HG03025 (cell line): ENCODE results near the gene ARL6IP4.
A peak's percentile ranks its signal among the peaks of the same experiment; 100 is the strongest.

ENCODE experiments used
- ATAC-seq: cut with Tn5 transposase; IDR thresholded peaks from one replicate; pipeline ENCODE4 v1.9.1; 2021; ENCODE audit warnings: mild to moderate bottlenecking, moderate library complexity; ENCODE audit not compliant: unreplicated experiment, low FRiP score

Gene ARL6IP4

GRCh38 chr12:122958198-122958888 lies 22.1 kb upstream of the ARL6IP4 start:
- ATAC-seq = no peak

GRCh38 chr12:122959566-122960192 lies 20.8 kb upstream of the ARL6IP4 start:
- no peak for ATAC-seq

- no peak for ATAC-seq
Observed at GRCh38 chr12:122960193-122960569, 20.3 kb upstream of the ARL6IP4 start.

DNA sequence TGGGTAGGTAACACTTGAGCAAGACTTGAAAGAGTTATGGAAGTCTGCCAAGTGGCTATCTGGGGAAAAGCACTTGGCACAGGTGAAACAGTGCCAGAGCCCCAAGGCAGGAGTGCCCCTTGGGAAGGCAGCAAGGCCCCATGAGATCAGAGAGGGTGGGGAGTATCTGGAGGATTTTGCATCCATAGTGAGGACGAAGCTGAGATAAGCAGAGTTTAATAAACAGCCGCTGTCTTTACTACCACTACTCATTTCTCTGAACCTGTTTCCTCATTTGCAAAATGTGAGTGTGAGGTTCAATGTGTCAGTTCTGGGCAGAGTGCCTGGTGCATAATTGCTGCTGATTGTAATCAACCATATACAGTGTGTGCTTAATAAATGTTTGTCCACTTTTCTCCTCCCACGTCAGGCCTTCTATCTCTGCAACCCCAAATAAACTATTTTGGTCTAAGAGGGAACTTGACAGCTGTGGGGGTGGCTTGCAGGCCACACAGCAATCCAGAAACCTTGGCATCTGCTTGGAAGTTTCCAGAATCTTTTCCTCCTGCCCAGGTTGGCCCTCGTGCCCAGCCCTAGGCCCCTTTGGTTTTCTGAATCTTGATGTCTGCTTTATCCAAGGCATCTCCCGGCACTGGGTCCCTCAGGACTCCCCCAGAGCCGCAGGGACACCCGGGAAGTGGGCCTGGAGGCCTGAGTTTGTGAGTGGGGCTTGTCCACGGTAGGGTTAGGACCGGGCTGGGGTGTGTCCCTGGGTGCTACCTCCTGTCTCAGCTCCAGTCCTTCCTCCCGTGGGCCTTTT lies 18.8 kb upstream of the ARL6IP4 start:
- ATAC-seq = no peak

DNA sequence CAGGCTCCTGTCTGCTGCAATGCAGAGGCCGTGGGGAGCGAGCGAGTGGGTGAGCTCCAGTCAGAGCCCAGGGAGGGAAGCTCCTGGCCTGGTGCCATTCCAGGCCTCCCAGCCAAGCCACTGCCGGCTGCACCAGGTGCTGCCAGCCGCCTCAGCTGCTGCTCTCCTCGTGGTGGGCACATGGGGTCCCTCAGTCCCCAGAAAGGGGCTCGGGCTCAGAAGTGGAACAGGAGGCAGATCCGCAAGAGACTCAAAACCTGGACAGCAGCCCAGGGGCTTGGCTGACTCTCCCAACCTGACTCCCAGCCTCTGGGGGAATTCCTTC lies 16.6 kb upstream of the ARL6IP4 start:
- ATAC-seq = no peak

GRCh38 chr12:122964439-122965257 lies 15.8 kb upstream of the ARL6IP4 start:
- no peak for ATAC-seq

DNA sequence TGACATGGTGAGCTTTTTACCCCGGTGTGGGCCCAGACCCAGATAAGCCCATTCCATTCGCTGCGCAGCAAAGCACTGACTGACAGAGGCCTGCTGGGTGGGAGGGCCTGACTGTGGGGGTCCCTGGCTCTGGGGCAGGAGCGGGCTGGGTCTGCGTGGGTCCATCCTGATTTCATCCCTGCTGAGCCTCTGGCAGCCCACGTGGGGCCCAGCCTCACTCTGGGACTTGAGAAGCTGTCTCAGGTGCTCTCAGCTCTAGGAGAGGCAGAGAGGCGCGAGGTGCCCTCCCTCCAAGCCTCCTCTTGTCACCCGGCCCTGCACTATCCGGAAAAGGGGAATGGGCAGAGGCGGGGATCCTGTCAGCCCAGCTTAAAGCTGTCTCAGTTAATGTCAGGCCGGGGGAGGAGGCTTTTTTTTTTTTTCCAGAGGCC lies 15.1 kb upstream of the ARL6IP4 start:
- no peak for ATAC-seq

DNA sequence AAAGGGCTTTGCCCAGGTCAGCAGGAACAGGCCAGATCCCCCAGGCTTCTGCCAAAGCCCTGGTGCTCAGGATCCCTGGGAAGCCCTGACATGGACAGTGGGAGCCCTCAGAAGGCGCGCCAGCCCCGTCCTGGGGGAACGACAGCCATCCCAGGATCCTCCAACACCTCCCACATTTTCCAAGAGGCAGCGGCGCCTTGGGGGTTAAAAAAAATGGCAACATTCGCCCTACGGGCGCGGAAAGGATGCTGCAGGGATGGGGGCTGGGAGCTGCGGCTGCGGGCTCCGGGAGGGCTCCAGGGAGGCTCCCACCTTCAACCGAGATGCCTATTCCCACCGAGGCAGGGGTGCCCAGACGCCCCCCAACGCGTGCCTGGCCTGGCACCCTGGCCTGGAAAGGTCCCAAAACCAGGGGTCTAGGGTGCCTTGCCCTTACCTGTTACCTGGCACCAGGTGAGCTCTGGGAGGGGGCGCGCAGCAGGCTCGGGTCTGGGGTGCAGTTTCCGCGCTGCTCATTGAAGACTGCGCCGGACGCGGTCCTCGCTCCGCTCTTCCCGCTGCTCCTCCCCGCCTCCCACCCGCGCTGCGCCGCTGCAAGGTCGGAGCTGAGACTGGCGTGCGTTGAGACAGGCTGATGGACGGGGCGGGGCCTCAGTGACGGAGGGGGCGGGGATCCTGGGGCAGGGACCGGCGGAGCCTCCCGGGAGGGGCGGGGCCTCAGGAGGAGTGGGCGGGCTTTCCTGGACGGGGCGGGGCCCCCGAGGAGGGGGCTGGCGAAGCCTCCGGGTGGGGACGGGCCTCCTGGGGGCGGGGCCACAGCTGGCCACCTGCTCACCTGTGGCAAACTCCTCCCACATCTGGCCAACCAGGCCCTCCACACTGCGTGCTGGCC lies 14.4 kb upstream of the ARL6IP4 start, which contains the start of gene ABCB9:
Gene ABCB9 (minus strand): TSS at position 613 of the 892 bp plus-strand sequence. CDS start 6,228 bp downstream, outside the sequence.
- ATAC-seq = peak; percentile 57

- ATAC-seq = no peak
Observed at GRCh38 chr12:122966743-122967550, 13.5 kb upstream of the ARL6IP4 start.

DNA sequence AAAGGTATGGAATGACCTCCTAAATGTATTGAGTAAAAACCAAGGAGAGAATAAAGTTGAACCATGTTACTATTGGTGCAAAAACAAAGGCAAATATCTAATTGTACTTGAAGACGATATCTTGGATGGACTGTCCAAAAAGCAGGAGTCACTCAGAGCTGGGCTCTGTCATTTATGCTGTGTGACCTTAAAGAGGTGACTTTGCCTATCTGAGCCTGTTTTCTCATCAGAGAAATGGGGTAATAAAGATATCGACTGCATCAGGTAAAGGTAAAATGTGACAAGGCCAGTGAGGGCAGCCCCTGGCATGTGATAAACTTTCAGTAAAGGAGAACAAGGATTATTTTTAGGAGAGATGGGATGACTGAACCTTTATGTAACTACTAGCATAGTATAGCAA lies 12.4 kb upstream of the ARL6IP4 start:
- no peak for ATAC-seq

DNA sequence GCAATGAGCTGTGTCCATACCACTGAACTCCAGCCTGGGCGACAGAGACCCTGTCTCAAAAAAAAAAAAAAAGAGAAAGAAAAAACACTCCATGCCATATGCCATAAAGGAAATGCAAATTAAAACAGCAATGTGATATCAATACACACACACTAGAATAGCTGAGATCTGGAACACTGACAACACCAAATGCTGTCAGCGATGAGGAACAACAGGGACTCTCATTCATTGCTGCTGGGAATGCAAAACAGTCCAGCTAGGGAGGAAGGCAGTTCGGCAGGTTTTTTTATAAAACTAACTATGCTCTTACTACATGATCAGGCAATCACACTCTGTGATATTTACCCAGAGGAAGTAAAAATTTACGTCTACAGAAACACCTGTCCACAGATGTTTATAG lies 10.8 kb upstream of the ARL6IP4 start:
- ATAC-seq = no peak

GRCh38 chr12:122974274-122974891 lies 6.1 kb upstream of the ARL6IP4 start:
- ATAC-seq = peak; percentile 85

DNA sequence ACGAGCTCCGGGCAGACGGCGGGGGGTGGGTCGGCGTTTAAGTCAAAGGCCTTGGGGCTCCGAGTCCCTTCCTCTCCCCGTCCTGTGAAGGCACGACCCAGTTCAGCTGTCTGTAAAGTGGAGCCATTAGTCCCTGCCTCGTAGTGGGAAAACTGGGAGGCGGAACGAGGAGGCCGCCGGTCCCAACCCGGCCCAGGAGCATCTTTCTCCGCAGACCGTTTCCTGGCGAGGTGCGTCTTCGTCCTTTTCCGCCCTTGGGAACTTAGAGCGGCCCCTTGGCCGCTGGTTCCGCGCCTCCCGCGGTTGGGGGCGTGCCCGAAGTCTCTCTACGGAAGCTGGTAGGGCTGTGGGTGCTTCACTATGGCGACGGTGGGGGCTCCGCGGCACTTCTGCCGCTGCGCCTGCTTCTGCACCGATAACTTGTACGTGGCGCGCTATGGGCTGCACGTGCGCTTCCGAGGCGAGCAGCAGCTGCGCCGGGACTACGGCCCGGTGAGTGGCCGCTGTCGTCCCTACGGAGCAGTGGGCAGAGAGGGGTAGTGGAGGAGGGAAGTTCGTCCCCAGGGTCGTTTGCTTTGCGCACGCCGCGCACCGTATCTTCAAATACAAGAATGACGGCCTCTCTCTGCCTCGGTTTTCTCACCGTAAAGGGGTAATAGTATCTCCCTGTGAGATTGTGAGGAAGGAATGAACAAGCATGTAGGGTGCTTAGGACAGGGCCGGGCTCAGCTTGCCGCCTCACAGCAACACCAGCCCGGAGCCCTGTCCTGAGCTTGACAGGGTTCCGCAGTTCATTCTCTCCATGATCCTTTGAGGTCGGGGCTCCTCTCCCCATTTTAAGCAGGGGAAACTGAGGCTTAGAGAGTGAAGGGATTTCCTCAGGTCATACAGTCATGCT lies 5.3 kb upstream of the ARL6IP4 start, which contains the start of gene OGFOD2:
Gene OGFOD2 (plus strand): TSS at position 353 of the 898 bp plus-strand sequence. CDS start 8 bp downstream, at position 361.
- ATAC-seq = peak; percentile 69

GRCh38 chr12:122975790-122976647 lies 4.5 kb upstream of the ARL6IP4 start:
- no peak for ATAC-seq

GRCh38 chr12:122976648-122976975 lies 3.9 kb upstream of the ARL6IP4 start:
- no peak for ATAC-seq

DNA sequence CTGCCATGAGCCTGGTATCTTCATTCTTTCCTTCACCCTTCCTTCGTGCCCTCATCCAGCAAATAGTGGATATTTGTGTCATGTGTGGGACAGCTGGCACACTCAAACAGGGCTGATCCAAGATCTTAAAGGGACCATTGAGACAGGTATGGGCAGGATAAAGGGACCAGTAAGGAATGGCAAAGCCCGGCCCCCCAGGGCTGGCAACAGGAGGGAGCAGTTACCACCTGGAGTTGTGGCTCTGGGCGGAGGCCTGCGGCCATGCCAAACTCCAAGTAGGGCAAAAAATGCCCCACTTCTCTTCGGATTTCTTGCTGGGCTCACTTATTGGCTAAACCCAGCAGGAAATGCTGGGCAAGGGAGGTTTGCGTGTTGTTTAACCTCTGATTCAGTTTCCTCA lies 3.3 kb upstream of the ARL6IP4 start:
- no peak for ATAC-seq
